GM21737 (cell line): ENCODE data around the gene CRTC1.
"Not testable (repeated sequence)": the region's sequence is repeated elsewhere in the genome, so short reads cannot be mapped to it uniquely, and the experiment has no call there.

ENCODE experiments used
- ATAC-seq: cut with Tn5 transposase; IDR thresholded peaks from one replicate; pipeline ENCODE4 v1.9.1; 2021; ENCODE audit warnings: mild to moderate bottlenecking, moderate library complexity; ENCODE audit not compliant: unreplicated experiment

CRTC1 gene

GRCh38 chr19:18668252-18668631, 15.2 kb upstream of the CRTC1 start:
- no peak for ATAC-seq

DNA sequence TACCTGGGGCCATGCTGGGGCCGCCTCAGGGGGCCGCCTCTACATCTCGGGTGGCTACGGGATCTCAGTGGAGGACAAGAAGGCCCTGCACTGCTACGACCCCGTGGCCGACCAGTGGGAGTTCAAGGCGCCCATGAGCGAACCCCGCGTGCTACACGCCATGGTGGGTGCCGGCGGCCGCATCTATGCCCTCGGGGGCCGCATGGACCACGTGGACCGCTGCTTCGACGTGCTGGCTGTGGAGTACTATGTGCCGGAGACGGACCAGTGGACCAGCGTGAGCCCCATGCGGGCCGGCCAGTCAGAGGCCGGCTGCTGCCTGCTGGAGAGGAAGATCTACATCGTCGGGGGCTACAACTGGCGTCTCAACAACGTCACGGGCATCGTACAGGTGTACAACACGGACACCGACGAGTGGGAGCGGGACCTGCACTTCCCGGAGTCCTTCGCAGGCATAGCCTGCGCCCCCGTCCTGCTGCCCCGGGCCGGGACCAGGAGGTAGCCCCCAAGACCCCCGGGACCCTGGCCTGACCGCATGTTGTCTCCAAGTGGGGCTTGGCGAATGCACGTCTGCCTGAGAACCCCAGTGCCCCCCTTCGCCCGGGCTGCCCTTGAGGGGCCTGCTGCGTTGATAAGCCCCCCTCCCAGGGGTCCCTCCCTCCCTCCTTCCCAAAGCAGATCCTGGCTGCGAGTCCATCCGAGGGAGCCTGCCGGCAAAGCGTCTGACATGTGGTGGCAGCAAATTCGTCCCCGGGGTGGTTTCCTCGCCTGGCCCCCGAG, 14.5 kb upstream of the CRTC1 start:
- ATAC-seq, result no peak

- no peak for ATAC-seq
These were observed 14.0 kb upstream of the CRTC1 start for GRCh38 chr19:18669524-18669817.

DNA sequence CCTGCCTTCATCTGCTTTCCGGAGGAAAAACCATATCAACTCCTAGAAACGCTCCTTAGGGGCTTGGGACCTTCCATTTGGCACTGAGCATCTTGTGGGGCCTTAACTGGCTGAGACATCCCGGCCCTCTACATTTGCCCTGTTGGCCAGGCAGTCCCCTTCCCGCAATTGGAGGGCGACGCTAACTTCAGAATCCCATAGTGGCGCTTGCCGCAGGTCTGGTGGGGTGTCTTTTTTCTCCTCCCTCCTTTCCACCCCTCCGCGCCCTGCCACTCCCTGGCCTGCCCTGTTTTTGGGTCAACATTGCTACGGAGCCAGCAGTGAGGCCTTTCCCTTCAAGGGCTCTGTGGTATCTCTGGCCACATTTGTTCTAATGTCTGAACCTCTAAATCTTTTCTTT, 13.6 kb upstream of the CRTC1 start:
- ATAC-seq, result no peak

DNA sequence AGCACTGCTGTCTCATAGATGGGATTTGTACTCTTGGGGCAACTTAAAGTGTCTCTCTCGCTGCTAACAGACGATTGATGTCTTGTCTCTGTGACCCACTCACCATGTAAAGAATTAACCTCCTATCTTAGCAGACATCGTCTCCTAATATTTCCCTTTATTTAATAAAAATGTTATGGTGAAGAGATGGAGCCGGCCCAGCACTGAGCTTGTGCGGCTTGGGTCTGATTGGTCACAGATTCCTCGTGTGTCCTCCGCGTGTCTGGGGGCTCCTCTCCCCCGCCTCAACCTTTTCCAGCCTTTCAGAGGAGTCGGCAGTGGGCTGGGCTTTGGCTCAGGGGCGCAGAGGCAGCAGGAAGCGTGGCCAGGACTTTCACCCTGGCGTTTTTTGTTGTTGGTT, 13.2 kb upstream of the CRTC1 start:
- ATAC-seq, result no peak

- ATAC-seq, result no peak
These were observed 12.0 kb upstream of the CRTC1 start for GRCh38 chr19:18671303-18672043.

DNA sequence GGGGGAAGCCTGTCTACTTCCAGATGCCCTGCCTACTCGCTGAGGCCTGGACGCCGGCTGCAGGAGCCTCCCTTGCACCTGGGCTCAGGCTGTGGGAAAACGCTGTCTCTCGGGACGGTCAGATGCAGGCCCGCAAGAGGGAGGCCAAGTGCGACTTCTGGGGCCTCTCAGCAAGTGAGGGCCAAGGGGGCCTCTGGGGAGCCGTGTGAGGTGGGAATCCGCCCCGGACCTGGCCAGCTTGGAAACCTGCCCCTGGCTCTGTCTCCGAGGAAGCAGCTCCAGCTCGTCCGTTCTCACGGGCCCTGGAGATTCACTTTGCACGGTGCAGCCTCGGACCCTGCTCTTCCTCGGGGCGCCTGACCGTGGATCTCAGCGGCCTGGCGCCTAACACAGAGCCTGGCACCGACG, 11.4 kb upstream of the CRTC1 start:
- ATAC-seq, result no peak

- no peak for ATAC-seq
These were observed 10.7 kb upstream of the CRTC1 start for GRCh38 chr19:18672606-18673337.

- ATAC-seq, result no peak
These were observed 8.9 kb upstream of the CRTC1 start for GRCh38 chr19:18674616-18675015.

- no peak for ATAC-seq
These were observed 7.7 kb upstream of the CRTC1 start for GRCh38 chr19:18675779-18676178.

DNA sequence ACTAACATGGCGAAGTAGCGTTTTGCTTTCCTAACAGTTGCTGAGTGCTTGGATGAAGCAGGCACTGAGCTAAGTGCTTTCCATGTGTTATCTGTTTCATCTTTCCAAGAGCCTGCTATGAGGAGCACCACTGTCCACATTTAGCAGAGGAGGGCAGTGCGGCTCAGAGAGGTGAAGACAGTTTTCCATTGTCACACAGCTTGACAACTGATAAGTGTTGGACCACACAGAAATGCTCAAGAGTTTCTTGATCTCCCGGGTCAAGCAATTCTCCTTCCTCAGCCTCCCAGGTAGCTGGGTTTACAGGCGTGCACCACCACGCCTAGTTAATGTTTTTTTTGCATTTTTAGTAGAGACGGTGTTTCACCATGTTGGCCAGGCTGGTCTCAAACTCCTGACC, 6.8 kb upstream of the CRTC1 start:
- no peak for ATAC-seq

DNA sequence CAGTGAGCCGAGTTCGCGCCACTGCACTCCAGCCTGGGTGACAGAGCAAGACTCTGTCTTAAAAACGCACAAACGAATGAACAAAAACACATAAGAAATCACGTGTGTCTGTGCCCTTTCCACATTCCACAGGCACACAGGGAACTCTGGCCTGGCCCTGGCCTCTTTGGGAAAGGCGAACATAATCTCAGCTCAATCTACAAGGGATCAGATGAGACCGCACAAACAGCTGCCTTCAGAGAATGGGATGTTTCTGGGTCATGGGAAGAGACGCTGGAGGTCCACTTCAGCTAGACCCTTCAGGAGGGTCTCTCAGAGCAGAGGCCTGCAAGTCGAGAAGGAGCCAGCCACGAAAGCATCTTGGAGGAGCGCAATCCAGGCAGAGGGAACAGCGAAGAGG, 6.3 kb upstream of the CRTC1 start:
- ATAC-seq, result no peak

GRCh38 chr19:18680148-18680547, 3.3 kb upstream of the CRTC1 start:
- not testable (repeated sequence) for ATAC-seq

DNA sequence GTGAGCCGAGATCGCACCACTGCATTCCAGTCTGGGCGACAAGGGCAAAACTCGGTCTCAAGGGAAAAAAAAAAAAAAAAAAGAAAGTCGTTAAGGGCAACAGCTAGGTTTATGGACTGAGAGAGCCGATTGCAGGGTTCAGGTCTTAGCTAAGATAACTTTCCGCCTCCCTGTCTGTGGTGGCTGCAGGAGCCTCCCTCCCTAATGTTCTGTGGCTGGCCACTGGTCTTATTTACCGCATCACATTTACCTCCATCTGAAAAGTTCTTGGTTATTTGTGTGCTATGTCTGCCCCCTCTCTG, 722 bp upstream of the CRTC1 start:
- no peak for ATAC-seq

- ATAC-seq, result no peak
These were observed 620 bp downstream of the CRTC1 start for GRCh38 chr19:18683958-18684641.

DNA sequence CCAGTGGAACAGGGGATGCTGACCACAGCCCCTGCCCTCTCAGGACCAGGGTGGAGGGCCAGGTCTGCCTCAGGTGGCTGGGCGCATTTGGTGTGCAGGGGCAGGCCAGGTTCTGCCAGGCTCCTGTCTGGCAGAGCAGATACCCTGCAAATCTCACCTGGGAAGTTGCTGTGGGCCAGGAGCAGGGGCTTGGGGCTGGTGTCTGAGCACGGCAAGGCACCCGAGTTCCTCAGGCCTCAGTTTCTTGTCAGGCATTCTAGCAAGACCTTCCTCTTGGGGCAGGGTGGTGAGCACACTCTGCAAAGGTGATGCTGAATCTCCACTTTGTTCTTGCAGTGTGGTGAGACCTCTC, 1.1 kb downstream of the CRTC1 start:
- no peak for ATAC-seq

DNA sequence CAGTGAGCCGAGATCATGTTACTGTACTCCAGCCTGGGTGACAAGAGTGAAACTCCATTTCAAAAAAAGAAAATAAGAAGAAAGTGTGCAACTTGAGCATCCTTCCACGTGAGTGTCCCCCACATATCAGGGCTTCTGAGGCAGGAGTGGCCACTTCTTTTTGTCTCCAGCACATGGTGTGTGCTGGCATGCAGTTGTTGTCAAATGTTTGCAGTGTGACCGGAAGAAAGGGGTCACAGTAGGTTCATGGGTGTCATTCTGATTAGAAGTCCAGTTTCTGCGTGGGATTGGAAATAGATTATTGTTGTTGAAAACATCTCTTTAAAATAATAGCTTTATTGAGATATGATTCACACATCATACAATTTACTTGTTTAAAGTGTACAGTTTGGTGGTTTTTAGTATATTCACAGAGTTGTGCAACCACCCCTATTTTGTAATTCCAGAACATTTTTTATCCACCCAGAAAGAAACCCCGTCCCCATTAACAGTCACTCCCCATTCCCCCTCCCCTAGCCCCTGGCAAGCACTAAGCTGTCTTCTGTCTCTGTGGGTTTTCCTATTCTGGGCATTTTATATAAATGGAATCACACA, 2.2 kb downstream of the CRTC1 start:
- ATAC-seq, result no peak

- ATAC-seq, result no peak
These were observed 4.4 kb downstream of the CRTC1 start for GRCh38 chr19:18687740-18688465.

- ATAC-seq, result no peak
These were observed 12.5 kb downstream of the CRTC1 start for GRCh38 chr19:18696023-18696422.

GRCh38 chr19:18697680-18698079, 14.2 kb downstream of the CRTC1 start:
- no peak for ATAC-seq
